AG09309 (cell line): ENCODE measurements around the gene RUBCN.

Experiments used
- DNase-seq: peaks from one replicate; pipeline ENCODE4 v3.0.0-alpha.2; 2010; ENCODE audit warnings: low read depth
- H3K4me3 ChIP-seq: 2 replicates; pipeline ENCODE4 v1.5.1; 2011; ENCODE audit warnings: mild to moderate bottlenecking, low read depth, low read length, moderate library complexity; ENCODE audit not compliant: control insufficient read depth
- TF ChIP-seq, protein P1 (sequence below): IDR thresholded peaks from 2 replicates; pipeline ENCODE4 v1.5.1; 2011; ENCODE audit warnings: mild to moderate bottlenecking, low read depth, low read length, inconsistent platforms; ENCODE audit not compliant: insufficient read depth, control insufficient read depth; ENCODE audit errors: missing control alignments

RUBCN gene

DNA sequence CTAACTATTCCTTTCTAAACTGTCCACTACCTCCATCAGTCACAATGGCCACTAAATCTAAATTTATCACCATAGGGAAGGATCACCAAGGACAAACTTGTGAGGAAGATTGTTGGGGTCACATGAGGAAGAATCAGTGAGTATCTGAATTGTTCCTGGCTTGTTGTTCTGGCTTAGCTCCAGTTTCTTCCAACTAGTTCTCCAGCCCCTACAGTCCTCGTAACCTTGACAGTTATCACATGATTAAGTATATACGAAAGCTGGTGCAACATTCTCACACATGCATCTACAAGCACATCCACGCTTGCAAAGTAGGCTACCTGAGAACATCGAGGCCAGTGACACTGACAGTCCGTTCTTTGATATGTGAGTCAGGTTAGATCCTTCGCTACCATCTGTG is 46.0 kb downstream of the RUBCN start:
- DNase-seq, result no peak
- no peak overlapping the region for H3K4me3 ChIP-seq
- TF ChIP-seq, protein P1, sequence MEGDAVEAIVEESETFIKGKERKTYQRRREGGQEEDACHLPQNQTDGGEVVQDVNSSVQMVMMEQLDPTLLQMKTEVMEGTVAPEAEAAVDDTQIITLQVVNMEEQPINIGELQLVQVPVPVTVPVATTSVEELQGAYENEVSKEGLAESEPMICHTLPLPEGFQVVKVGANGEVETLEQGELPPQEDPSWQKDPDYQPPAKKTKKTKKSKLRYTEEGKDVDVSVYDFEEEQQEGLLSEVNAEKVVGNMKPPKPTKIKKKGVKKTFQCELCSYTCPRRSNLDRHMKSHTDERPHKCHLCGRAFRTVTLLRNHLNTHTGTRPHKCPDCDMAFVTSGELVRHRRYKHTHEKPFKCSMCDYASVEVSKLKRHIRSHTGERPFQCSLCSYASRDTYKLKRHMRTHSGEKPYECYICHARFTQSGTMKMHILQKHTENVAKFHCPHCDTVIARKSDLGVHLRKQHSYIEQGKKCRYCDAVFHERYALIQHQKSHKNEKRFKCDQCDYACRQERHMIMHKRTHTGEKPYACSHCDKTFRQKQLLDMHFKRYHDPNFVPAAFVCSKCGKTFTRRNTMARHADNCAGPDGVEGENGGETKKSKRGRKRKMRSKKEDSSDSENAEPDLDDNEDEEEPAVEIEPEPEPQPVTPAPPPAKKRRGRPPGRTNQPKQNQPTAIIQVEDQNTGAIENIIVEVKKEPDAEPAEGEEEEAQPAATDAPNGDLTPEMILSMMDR, result no peak

DNA sequence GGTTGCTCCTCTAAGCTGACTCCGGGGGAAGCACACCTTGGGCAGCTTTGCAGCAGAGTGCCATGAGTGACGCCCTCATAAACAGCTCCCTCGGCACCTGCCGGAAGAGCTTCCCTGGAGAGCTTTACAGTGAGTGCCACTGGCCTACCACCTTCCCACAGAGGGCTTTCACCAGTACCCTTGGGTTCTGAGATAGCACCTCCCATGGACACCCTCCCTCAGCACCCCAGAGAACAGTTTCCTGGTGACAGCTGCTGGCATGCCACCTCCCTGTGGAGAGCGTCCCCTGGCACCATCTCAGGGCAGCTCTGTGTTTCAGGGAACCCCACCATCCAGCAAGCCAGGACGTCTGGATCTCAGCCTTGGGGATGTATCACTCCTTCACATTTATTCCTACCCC is 49.1 kb downstream of the RUBCN start:
- no peak overlapping the region for H3K4me3 ChIP-seq
- no peak for DNase-seq
- TF ChIP-seq, protein P1, result no peak

DNA sequence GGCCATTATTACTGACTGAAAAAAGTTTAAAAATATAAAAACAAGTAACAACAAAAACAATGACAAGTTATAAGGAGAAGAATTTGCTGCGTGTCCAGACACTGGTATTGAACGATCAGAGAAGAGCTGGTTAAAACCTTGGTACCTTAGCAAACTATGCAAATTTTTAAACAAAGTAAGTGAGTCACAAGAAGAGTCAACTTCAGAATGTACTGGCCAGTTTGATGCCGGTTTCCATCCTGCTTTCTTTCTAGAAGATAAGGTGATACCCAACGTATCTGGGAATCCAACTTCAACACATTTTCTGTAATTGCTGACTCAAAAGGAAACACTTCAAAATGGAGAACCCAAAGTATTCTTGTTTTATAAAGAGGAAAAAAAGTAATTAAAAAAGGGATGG is 49.8 kb downstream of the RUBCN start:
- no peak for DNase-seq
- no peak overlapping the region for H3K4me3 ChIP-seq
- TF ChIP-seq, protein P1, result no peak

DNA sequence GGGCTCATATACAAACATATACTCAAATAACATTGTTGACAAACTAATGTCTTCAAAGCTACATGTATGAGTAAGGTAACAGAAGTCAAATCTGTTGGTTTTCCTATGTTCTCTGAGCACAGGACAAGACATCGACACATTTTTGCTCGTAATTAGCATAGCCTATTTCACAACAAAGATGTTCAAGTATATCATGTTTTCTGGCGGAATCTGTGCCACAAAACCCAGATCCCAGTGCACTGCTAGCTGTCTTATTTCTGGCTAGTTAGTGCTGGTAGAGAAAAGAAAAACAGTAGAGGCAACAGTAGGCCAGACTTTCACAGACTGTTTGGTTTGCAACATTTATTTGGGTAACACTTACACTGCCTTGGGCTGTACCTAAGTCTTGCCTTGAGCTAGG is 51.2 kb downstream of the RUBCN start:
- no peak for DNase-seq
- H3K4me3 ChIP-seq, result no peak overlapping the region

DNA sequence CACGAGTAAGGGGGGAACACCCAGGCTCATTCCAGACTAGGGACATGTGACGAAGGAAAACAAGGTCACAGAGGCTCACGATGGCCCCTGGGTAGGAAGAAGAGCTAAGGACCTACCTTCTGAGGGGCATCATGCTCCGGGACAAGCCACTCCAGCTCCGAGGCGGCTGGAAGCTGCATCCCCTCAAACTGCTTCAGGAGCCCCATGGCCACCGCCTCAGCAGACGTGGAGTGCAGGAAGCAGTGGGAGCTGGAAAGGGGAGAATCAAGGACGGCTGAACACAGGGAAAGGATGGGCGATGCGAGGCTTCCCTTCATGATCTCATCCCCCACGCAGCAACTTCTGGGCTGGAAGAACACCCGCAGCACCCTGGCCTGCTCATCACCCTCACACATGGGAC is 53.5 kb downstream of the RUBCN start:
- no peak overlapping the region for H3K4me3 ChIP-seq
- no peak for DNase-seq
- TF ChIP-seq, protein P1, result no peak

More for the DNA sequence above, 51.2 kb downstream of the RUBCN start:
- TF ChIP-seq, protein P1, result no peak

DNA sequence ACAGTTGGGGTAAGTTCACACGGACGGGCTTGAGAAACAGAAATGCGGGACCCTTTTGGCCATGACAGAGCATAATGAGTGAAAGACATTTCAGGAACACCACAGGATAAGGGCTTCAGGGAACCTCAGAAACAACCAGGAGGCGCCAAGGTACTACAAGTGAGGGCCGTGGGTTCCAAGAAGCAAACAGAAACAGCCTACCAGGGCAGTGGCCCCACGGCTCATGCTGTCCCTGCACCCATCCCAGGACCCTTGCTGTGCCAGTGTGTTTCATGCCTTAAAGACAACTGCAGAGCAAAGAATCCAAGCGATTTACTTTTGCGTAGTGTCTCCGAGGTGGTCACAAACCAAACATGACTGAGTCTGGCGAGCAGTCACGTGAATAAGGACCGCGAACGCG is 54.0 kb downstream of the RUBCN start:
- DNase-seq, result no peak
- TF ChIP-seq, protein P1, result no peak
- no peak overlapping the region for H3K4me3 ChIP-seq

DNA sequence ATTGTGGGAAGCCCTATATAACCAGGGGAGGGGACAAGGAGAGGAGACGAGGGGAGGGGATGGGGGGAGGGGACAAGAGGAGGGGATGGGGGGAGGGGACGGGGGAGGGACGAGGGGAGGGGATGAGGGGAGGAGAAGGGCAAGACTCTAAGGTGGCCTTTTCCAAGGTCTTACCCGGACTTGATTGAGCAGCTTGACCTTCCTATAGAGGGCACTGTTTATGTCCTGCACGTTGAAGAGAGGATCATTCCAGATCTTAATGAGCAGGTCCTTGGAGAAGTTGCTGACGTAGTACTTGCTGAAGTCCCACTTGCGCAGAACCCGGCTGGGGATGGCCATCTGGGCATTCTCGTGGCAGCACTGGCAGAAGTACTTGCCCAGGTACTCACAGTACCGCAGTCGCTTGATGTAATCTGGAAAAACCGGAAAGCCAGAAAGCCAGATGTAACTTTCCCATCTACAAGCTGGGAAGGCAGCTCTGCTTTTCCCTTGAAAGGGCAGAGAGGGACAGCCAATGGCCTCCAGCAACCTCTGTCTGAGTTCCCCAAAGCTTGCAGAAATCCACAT is 55.7 kb downstream of the RUBCN start:
- no peak overlapping the region for H3K4me3 ChIP-seq
- no peak for DNase-seq
- TF ChIP-seq, protein P1, result no peak
